HCT116 (cell line): ENCODE measurements around the gene TSSK2. TPM values are rescaled to one million over a fixed set of nuclear protein-coding genes. Genes with fewer than 3 reads are reported as not detected.

Experiments
- ATAC-seq: fragments of 200-7000 bp; cut with Tn5 transposase; 2 replicates; pipeline ENCODE4 v1.9.1; 2020; ENCODE audit warnings: mild to moderate bottlenecking, moderate library complexity
- BruUV-seq: library from RNA; stranded (reverse); fragments of 400-500 nt; replicated peaks from 2 replicates; lab custom pipeline; 2021; lab: Mats Ljungman, UMichigan
- CTCF ChIA-PET: fragments of 300-600 bp; sonication (Branson Sonifier 250); formaldehyde crosslinking; loops from one replicate; lab custom pipeline; 2021; ENCODE audit warnings: antibody characterized with exemption; lab: Charles Lee
- POLR2A ChIA-PET: fragments of 300-600, 350-600 bp; sonication (Branson Sonifier 250); formaldehyde crosslinking; loops from one replicate; lab custom pipeline; 2021; ENCODE audit warnings: antibody characterized with exemption; lab: Charles Lee
- RAD21 ChIA-PET, 2 experiments: fragments of 300-600 bp; sonication (Branson Sonifier 250); formaldehyde crosslinking; loops; one replicate each; lab custom pipeline; 2023; ENCODE audit warnings: low total read pairs in 2 of 2; ENCODE audit not compliant: uncharacterized antibody in 2 of 2, unreplicated experiment in 2 of 2, low non-redundant PET in 1 of 2; lab: Charles Lee
- DNase-seq: peaks from one replicate; pipeline ENCODE4 v3.0.0-alpha.2; 2010; ENCODE audit warnings: low read depth, low spot score
- H2AFZ ChIP-seq: fragments of 200-600 bp; shearing (Covaris generic), sonication (generic); 2 replicates; pipeline ENCODE4 v1.6.1; 2017; ENCODE audit warnings: low read depth, mixed run types, mixed read lengths, antibody characterized with exemption, low read length; ENCODE audit not compliant: poor library complexity, severe bottlenecking
- H3K27ac ChIP-seq: 2 replicates; pipeline ENCODE4 v1.5.1; 2012; ENCODE audit warnings: low read depth, low read length
- H3K27me3 ChIP-seq: fragments of 200-600 bp; sonication (generic); 2 replicates; pipeline ENCODE4 v1.6.1; 2016; ENCODE audit warnings: mixed run types, low read length, mixed read lengths; ENCODE audit not compliant: insufficient read depth
- H3K36me3 ChIP-seq, 2 experiments: fragments of 200-500 bp in 1 of 2; fragments of 200-600 bp in 1 of 2; sonication (Bioruptor generic) in 1 of 2; sonication (generic) in 1 of 2; 2 replicates each; pipeline versions ENCODE4 v1.5.1 to v1.6.1; 2014 to 2016; ENCODE audit warnings: low read length in 2 of 2, inconsistent platforms in 1 of 2, mixed read lengths in 1 of 2, mixed run types in 1 of 2; ENCODE audit not compliant: insufficient read depth in 2 of 2, control insufficient read depth in 1 of 2
- H3K4me1 ChIP-seq, 2 experiments: fragments of 200-600 bp in 1 of 2; sonication (generic) in 1 of 2; 2 replicates each; pipeline versions ENCODE4 v1.5.1 to v1.6.1; 2012 to 2017; ENCODE audit warnings: low read length in 2 of 2, inconsistent platforms in 1 of 2, mild to moderate bottlenecking in 1 of 2, mixed read lengths in 1 of 2, mixed run types in 1 of 2, moderate library complexity in 1 of 2; ENCODE audit not compliant: insufficient read depth in 2 of 2, control insufficient read depth in 1 of 2
- H3K4me2 ChIP-seq: fragments of 200-600 bp; sonication (generic); 2 replicates; pipeline ENCODE4 v1.6.1; 2017; ENCODE audit warnings: mixed run types, low read length, mixed read lengths
- H3K4me3 ChIP-seq, 2 experiments: fragments of 200-600 bp in 1 of 2; sonication (generic) in 1 of 2; replicated peaks in 1 of 2; 2 replicates each; pipeline ENCODE4 v1.5.1; 2011 to 2016; ENCODE audit warnings: low read length in 2 of 2, control low read depth in 1 of 2, low read depth in 1 of 2, mild to moderate bottlenecking in 1 of 2, mixed read lengths in 1 of 2, mixed run types in 1 of 2
- H3K79me2 ChIP-seq: fragments of 200-600 bp; sonication (generic); 2 replicates; pipeline ENCODE4 v1.6.1; 2017; ENCODE audit warnings: mild to moderate bottlenecking, mixed run types, low read length, moderate library complexity, mixed read lengths; ENCODE audit not compliant: insufficient read depth
- H3K9ac ChIP-seq: fragments of 200-600 bp; sonication (generic); 2 replicates; pipeline ENCODE4 v1.6.1; 2016; ENCODE audit warnings: low read length, mixed read lengths
- H3K9me2 ChIP-seq: fragments of 200-600 bp; sonication (generic), shearing (Covaris generic); 2 replicates; pipeline ENCODE4 v1.6.1; 2017; ENCODE audit warnings: mixed run types, mild to moderate bottlenecking, moderate library complexity; ENCODE audit not compliant: insufficient read depth
- H3K9me3 ChIP-seq, 2 experiments: fragments of 200-500 bp in 1 of 2; fragments of 200-600 bp in 1 of 2; sonication (Bioruptor generic) in 1 of 2; sonication (generic) in 1 of 2; 2 replicates each; pipeline ENCODE4 v1.6.1; 2014 to 2017; ENCODE audit warnings: low read length in 2 of 2, mixed read lengths in 2 of 2, inconsistent platforms in 1 of 2, low read depth in 1 of 2, mild to moderate bottlenecking in 1 of 2, mixed run types in 1 of 2, moderate library complexity in 1 of 2; ENCODE audit not compliant: control insufficient read depth in 1 of 2, insufficient read depth in 1 of 2
- H4K20me1 ChIP-seq: fragments of 200-600 bp; sonication (generic), shearing (Covaris generic); 2 replicates; pipeline ENCODE4 v1.6.1; 2017; ENCODE audit warnings: mixed run types, mild to moderate bottlenecking, moderate library complexity; ENCODE audit not compliant: insufficient read depth
- ELF1 ChIP-seq: IDR thresholded peaks from 2 replicates; pipeline ENCODE4 v1.6.1; 2012; ENCODE audit warnings: low read depth, borderline replicate concordance
- EZH2 ChIP-seq: fragments of 200-600 bp; sonication (generic); IDR thresholded peaks from 2 replicates; pipeline ENCODE4 v1.6.1; 2017; ENCODE audit warnings: antibody characterized with exemption, mixed run types
- EZH2phosphoT487 ChIP-seq: fragments of 200-600 bp; IDR thresholded peaks from 2 replicates; pipeline ENCODE4 v1.6.1; 2018; ENCODE audit warnings: antibody characterized with exemption, borderline replicate concordance
- FOSL1 ChIP-seq: IDR thresholded peaks from 2 replicates; pipeline ENCODE4 v1.6.1; 2012; ENCODE audit warnings: low read depth
- POLR2A ChIP-seq: IDR thresholded peaks from 2 replicates; pipeline ENCODE4 v1.7.0; 2011; ENCODE audit warnings: borderline replicate concordance; ENCODE audit not compliant: insufficient read depth, insufficient read length; ENCODE audit errors: extremely low read depth
- RAD21 ChIP-seq: IDR thresholded peaks from 2 replicates; pipeline ENCODE4 v1.6.1; 2012; ENCODE audit warnings: low read depth, mild to moderate bottlenecking
- SP1 ChIP-seq: IDR thresholded peaks from 2 replicates; pipeline ENCODE4 v1.6.1; 2012; ENCODE audit warnings: low read depth
- TCF7L2 ChIP-seq: IDR thresholded peaks from 2 replicates; pipeline ENCODE4 v1.7.0; 2011; ENCODE audit warnings: borderline replicate concordance, inconsistent platforms; ENCODE audit not compliant: insufficient read depth, insufficient read length; ENCODE audit errors: extremely low read depth
- YY1 ChIP-seq: IDR thresholded peaks from 2 replicates; pipeline ENCODE4 v1.6.1; 2011; ENCODE audit warnings: low read length, low read depth, moderate library complexity, mild to moderate bottlenecking; ENCODE audit not compliant: insufficient replicate concordance; ENCODE audit errors: extremely low read depth
- ZFX ChIP-seq: fragments of 450-650 bp; IDR thresholded peaks from 2 replicates; pipeline ENCODE4 v1.6.1; 2017
- ZNF274 ChIP-seq: fragments of 200-500 bp; sonication (Bioruptor generic); IDR thresholded peaks from 2 replicates; pipeline ENCODE4 v1.6.1; 2014; ENCODE audit warnings: mild to moderate bottlenecking, low read depth, low read length, inconsistent platforms
- intact Hi-C: fragments of 100-400 bp; cut with micrococcal nuclease; formaldehyde crosslinking; loops from 2 replicates; pipeline ENCODE4 v1.10.0; 2022
- total RNA-seq: library from RNA; stranded (reverse); gene quantifications from one replicate; pipeline ENCODE4 v1.2.1, GENCODE V29; 2021; ENCODE audit not compliant: unreplicated experiment
- TF ChIP-seq, protein P1 (sequence below): IDR thresholded peaks from 2 replicates; pipeline ENCODE4 v1.6.1; 2012
- TF ChIP-seq, protein P2 (sequence below), 3 experiments: fragments of 200-600 bp in 1 of 3; sonication (generic) in 1 of 3; IDR thresholded peaks in 2 of 3; conservative IDR thresholded peaks in 1 of 3; 2 replicates each; pipeline ENCODE4 v1.5.1; 2012 to 2017; ENCODE audit warnings: low read depth in 2 of 3, low read length in 2 of 3, antibody characterized with exemption in 1 of 3, borderline replicate concordance in 1 of 3, control low read depth in 1 of 3, mild to moderate bottlenecking in 1 of 3, mixed read lengths in 1 of 3, mixed run types in 1 of 3, moderate library complexity in 1 of 3; ENCODE audit not compliant: insufficient read depth in 1 of 3

Gene TSSK2
- total RNA-seq, 1 experiment from 2014 or later, result not detected

DNA sequence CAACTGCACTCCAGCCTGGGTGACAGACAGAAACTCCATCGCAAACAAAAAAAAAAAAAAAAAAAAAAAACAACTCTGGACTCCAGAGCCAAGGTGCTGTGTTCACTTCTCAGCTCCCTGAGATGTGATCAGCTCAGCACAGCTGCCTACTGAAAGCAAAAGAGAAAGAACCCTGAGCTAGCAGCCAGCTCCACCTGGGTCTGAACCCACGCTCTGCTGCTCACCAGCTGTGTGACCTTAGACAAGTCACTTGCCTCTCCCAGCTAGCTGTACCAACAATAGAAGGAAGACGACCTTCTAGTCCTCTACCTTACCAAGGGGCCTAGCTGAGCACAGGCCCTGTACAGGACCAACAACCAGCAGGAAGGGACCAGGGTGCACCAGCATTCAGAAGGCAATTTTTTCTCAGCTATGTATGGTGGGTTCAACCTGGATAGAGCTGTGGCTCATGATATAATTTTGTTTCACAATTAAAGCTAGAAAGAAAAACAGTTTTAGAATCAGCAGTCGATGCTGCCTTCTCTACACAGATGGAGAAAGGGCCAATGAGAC is 12.7 kb upstream of the TSSK2 start:
- no peak overlapping the region for H3K4me3 ChIP-seq
- 0 out of 4 replicates have a peak, but pooled peaks cover 0 to 4% of the 10 kb centered on the region in 2 experiments for H3K36me3 ChIP-seq
- POLR2A ChIA-PET, result no interaction called here
- DNase-seq (no peak), ATAC-seq (no peak)
- H3K27me3 ChIP-seq, result no peaks in the 10 kb centered on the region
- intact Hi-C loops, result no loop called here
- H3K4me2 ChIP-seq, result no peak overlapping the region
- TF ChIP-seq YY1, result no peak
- TF ChIP-seq ZNF274, result no peak
- TF ChIP-seq, protein P1, sequence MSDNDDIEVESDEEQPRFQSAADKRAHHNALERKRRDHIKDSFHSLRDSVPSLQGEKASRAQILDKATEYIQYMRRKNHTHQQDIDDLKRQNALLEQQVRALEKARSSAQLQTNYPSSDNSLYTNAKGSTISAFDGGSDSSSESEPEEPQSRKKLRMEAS, result no peak
- TF ChIP-seq RAD21, result no peak
- TF ChIP-seq EZH2, result no peak
- TF ChIP-seq, protein P2, sequence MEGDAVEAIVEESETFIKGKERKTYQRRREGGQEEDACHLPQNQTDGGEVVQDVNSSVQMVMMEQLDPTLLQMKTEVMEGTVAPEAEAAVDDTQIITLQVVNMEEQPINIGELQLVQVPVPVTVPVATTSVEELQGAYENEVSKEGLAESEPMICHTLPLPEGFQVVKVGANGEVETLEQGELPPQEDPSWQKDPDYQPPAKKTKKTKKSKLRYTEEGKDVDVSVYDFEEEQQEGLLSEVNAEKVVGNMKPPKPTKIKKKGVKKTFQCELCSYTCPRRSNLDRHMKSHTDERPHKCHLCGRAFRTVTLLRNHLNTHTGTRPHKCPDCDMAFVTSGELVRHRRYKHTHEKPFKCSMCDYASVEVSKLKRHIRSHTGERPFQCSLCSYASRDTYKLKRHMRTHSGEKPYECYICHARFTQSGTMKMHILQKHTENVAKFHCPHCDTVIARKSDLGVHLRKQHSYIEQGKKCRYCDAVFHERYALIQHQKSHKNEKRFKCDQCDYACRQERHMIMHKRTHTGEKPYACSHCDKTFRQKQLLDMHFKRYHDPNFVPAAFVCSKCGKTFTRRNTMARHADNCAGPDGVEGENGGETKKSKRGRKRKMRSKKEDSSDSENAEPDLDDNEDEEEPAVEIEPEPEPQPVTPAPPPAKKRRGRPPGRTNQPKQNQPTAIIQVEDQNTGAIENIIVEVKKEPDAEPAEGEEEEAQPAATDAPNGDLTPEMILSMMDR (IDR thresholded peaks at IDR 0.05 in 2 of 3, conservative IDR thresholded peaks at IDR 0.05 in 1 of 3; ENCODE audit: borderline replicate concordance in 1 of 3, insufficient read depth in 1 of 3, low read depth in 2 of 3, low read length in 2 of 3), result no peak
- no peak for TF ChIP-seq TCF7L2
- no peak for TF ChIP-seq ELF1
- TF ChIP-seq EZH2phosphoT487, result no peak
- no peak for TF ChIP-seq ZFX
- no peak for TF ChIP-seq SP1
- TF ChIP-seq POLR2A, result no peak
- no peak for TF ChIP-seq FOSL1
- BruUV-seq, result no TSS peak
- 0 out of 2 replicates have a peak, but pooled peaks cover 3% of the 10 kb centered on the region for H4K20me1 ChIP-seq
- H3K27ac ChIP-seq, result no peak overlapping the region
- CTCF ChIA-PET, result interaction anchor here (0.8 kb wide), 1 partner anchor 9 kb away, joined by 4 read pairs; no protein-coding TSS in a partner anchor
- no peaks in the 10 kb centered on the region for H3K9me2 ChIP-seq
- H3K9ac ChIP-seq, result no peak overlapping the region
- no peaks in the 10 kb centered on the region for H3K9me3 ChIP-seq
- H2AFZ ChIP-seq, result no peak overlapping the region
- RAD21 ChIA-PET, result no interaction called here
- peaks cover 10 to 23% of the 10 kb centered on the region in 2 experiments for H3K4me1 ChIP-seq
- peaks cover 84% of the 10 kb centered on the region for H3K79me2 ChIP-seq
